Posterior vena cava (tissue), 2 donors: ENCODE measurements around the gene WBP1L. TPM values are rescaled to one million over a fixed set of nuclear protein-coding genes. Genes with fewer than 3 reads are reported as not detected.
"Not testable (repeated sequence)": the region's sequence is repeated elsewhere in the genome, so short reads cannot be mapped to it uniquely, and the experiment has no call there.

Source experiments
- DNase-seq: peaks from one replicate; pipeline ENCODE4 v3.0.0-alpha.2; 2020; ENCODE audit warnings: low spot score
- intact Hi-C, 2 donors: fragments of 100-400 bp; cut with DNase I; formaldehyde crosslinking; loops; one replicate each; pipeline versions ENCODE4 v1.14.1 to v1.14.2; 2022 to 2023
- total RNA-seq, 2 donors: library from RNA; stranded (reverse); fragmentation: NEBNext Ultra II Directional; extraction: Animal tissue kit (Norgen Biotek cat#: 25700); gene quantifications; one replicate each; pipeline ENCODE4 v1.2.1, GENCODE V29; 2021
- donor health status: DM: yes; HTN: yes; CAD: no.
- donor health status: DM: yes; HTN: yes; CAD: no.

Gene WBP1L
- total RNA-seq, 2 donors from 2014 or later, result 61.4 to 62.7 TPM

DNA sequence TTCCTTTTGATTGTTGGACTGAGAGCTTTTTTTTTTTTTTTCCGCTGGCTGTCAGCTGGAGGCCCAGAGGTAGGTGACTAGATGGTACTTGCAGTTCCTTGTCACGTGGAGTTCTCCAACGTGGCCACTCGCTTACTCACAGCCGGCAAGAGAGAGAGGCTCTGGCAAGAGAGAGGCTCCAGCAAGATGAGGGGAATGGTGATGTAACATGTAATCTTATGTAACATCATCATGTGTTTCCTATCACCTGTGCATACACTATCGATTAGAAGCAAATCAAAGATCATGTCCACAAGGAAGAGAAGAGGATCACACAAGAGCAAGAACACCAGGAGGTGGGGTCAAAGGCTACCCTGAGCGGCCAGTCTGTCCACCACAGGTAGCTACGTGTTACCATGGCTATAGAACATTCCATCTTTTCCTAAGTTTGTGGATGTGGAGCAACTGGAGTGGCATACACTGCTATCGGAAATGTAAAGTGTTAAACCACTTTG lies 106.3 kb downstream of the WBP1L start:
- DNase-seq, result no peak
- intact Hi-C loops, result no loop called here

GRCh38 chr10:102853237-102853636 lies 109.5 kb downstream of the WBP1L start:
- intact Hi-C loops, result not testable (repeated sequence)

DNA sequence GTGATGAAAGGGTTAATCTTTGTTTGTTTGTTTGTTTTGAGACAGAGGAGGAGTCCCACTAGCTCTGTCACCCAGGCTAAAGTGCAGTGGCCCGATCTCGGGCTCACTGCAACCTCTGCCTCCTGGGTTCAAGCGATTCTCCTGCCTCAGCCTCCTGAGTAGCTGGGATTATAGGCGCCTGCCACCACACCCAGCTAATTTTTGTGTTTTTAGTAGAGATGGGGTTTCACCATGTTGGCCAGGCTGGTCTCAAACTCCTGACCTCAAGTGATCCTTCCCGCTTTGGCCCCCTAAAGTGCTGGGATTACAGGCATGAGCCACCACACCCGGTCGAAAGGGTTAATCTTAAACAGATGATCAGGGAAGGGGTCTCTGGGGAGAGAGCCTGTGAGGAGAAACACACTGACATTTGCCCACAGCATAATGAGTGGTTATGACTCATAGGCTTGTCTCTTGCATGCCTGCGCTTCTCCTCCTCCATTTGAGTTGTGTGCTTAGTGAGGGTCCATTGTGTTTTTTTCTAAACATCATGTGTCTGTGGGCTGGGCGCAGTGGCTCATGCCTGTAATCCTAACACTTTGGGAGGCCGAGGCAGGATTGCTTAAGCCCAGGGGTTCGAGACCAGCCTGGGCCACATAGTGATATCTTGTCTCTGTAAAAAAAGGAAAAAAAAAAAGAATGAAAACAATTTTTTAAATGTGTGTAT lies 112.1 kb downstream of the WBP1L start:
- DNase-seq, intact Hi-C loops: not testable (repeated sequence)

More at GRCh38 chr10:102853237-102853636, 109.5 kb downstream of the WBP1L start:
- not testable (repeated sequence) for DNase-seq

DNA sequence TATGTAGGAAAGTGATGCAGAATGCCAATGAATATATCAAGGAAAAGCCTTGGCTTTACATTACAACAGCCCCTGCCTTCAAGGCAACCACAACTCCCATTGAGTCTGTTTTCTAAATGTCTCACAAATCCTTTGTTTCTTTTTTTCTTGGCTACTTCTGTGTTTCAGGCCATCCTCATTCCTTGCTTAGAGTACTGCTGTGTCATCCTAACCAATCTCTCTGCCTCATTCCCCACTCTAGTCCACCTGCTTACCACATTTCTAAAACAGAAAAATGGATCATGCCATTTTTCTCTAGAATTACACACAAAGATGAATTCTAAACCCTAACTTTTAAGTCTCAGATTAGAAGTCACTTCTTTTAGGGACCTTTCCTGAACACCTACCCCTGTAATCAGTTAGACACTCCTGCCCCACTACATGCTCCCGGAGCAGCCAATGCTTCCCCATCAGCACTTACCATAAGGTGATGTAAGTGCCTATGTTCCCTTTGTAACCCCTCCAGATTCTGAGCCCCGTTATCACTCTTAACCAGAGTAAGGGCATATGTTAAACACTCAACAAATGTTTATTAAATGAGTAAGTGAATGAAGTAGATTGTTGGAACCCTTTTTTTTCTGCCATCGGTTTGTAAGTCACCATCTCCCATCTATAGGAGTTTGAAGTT lies 113.1 kb downstream of the WBP1L start:
- no peak for DNase-seq
- intact Hi-C loops, result no loop called here

DNA sequence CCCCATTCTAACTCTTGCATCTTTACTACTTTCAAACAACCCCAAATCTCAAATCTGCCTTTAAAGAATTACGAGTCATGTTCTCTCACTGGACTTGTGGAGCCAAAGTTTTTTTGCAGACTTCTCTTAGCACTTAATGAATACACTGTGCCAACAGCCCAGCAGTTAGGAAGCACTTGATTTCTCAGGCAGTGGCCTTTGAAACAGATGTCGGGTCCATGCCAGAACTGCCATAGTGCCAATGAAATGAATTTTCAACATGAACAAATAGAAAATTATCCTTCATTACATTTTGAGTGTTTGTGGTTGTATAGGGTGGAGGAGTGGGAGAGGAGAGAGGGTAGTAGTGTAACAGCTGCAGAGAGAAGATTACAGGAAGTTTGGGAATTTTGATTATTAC lies 116.2 kb downstream of the WBP1L start:
- intact Hi-C loops, result no loop called here
- DNase-seq, result no peak

DNA sequence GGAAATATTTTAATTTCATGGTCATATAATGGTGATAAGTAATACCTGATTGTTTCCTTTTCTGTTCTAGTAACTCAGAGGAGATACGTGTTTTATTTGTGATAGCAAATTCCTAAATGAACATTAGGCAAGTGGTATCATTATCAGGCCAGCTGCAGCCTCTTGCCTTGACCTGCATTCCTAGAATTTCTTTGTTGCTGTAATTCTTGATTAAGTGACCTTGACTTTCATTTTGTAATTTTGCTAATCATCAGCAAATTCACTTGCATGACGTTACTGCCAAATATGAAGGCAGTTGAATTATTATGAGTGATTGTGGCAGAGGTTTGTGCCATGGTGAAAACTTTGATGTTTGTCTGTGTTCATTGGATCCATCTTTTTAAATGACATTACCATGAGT lies 119.9 kb downstream of the WBP1L start:
- intact Hi-C loops, result no loop called here
- no peak for DNase-seq

- DNase-seq, result no peak
- intact Hi-C loops, result no loop called here
Measured at GRCh38 chr10:102865620-102866019, 121.9 kb downstream of the WBP1L start.

Other genes with a start within 250 kb of the WBP1L start
- 100 to 1,000 TPM; 102 to 107 TPM for gene ACTR1A, start 241.2 kb upstream of the WBP1L start, total RNA-seq
- 10 to 100 TPM; 10.4 to 11.3 TPM for gene SUFU, start 240.0 kb upstream of the WBP1L start, total RNA-seq
- gene TRIM8, start 99.5 kb upstream of the WBP1L start, total RNA-seq, result 100 to 1,000 TPM; 122 to 125 TPM
- 10 to 100 TPM in 1 of 2 donors, 1 to 10 TPM in 1; 9.7 to 11.6 TPM for gene ARL3, start 29.6 kb upstream of the WBP1L start, total RNA-seq
- gene SFXN2, start 29.3 kb upstream of the WBP1L start, total RNA-seq, result 1 to 10 TPM; 2.4 to 6.5 TPM
- 1 to 10 TPM in 1 of 2 donors, not detected in 1; 1.6 TPM for gene CYP17A1, start 93.5 kb downstream of the WBP1L start, total RNA-seq
- gene BORCS7, start 110.3 kb downstream of the WBP1L start, total RNA-seq, result 10 to 100 TPM; 17.1 to 20.0 TPM
- gene AS3MT, start 125.5 kb downstream of the WBP1L start, total RNA-seq, result 1 to 10 TPM in 1 of 2 donors, under 1 TPM in 1; 0.65 to 1.2 TPM
- 10 to 100 TPM in 1 of 2 donors, 1 to 10 TPM in 1; 7.3 to 10.1 TPM for gene CNNM2, start 174.3 kb downstream of the WBP1L start, total RNA-seq